Lung (tissue), 12 donors: ENCODE data around the gene PLA2R1. TPM values are rescaled to one million over a fixed set of nuclear protein-coding genes. Genes with fewer than 3 reads are reported as not detected.

Experiments used
- ATAC-seq: fragments of 200-7000 bp; cut with Tn5 transposase; one replicate; pipeline ENCODE4 v1.9.1; 2020; ENCODE audit warnings: moderate number of reproducible peaks; ENCODE audit not compliant: insufficient read depth, low FRiP score
- DNase-seq, 3 donors: peaks; one replicate each; pipeline ENCODE4 v3.0.0-alpha.2; 2013 to 2017
- H3K27ac ChIP-seq, 2 donors: one replicate each; pipeline ENCODE4 v1.5.1; 2013; ENCODE audit warnings: mild to moderate bottlenecking in 2 of 2, moderate library complexity in 2 of 2, control low read depth in 1 of 2, inconsistent platforms in 1 of 2, low read depth in 1 of 2, low read length in 1 of 2
- H3K27me3 ChIP-seq, 3 donors: one replicate each; pipeline ENCODE4 v1.5.1; 2013; ENCODE audit warnings: low read length in 2 of 3; ENCODE audit not compliant: control insufficient read depth in 3 of 3, insufficient read depth in 3 of 3
- H3K36me3 ChIP-seq, 4 donors: one replicate each; pipeline ENCODE4 v1.5.1; 2013; ENCODE audit warnings: low read length in 4 of 4, mild to moderate bottlenecking in 1 of 4, moderate library complexity in 1 of 4; ENCODE audit not compliant: control insufficient read depth in 4 of 4, insufficient read depth in 4 of 4
- H3K4me1 ChIP-seq, 5 donors: one replicate each; pipeline ENCODE4 v1.5.1; 2013; ENCODE audit warnings: low read length in 5 of 5, mild to moderate bottlenecking in 2 of 5, moderate library complexity in 1 of 5; ENCODE audit not compliant: control insufficient read depth in 5 of 5, insufficient read depth in 5 of 5
- H3K4me3 ChIP-seq: one replicate; pipeline ENCODE4 v1.5.1; 2013; ENCODE audit warnings: mild to moderate bottlenecking, control low read depth, moderate library complexity
- H3K9ac ChIP-seq, 2 donors: one replicate each; pipeline ENCODE4 v1.5.1; 2013; ENCODE audit warnings: low read length in 2 of 2, control low read depth in 1 of 2; ENCODE audit not compliant: insufficient read depth in 1 of 2
- H3K9me3 ChIP-seq, 4 donors: one replicate each; pipeline ENCODE4 v1.5.1; 2013; ENCODE audit warnings: low read length in 3 of 4, mild to moderate bottlenecking in 1 of 4, moderate library complexity in 1 of 4; ENCODE audit not compliant: control insufficient read depth in 4 of 4, insufficient read depth in 3 of 4
- CTCF ChIP-seq: IDR thresholded peaks from 2 replicates; pipeline ENCODE4 v1.5.1; 2012; ENCODE audit warnings: mild to moderate bottlenecking; ENCODE audit errors: control extremely low read depth, extremely low read depth
- WGBS, 2 donors: extraction: QIAGEN DNeasy Blood & Tissue Kit; methylation state at CpG; one replicate each; pipeline ENCODE4 v1.1.7; 2013; 5-methylcytosine and 5-hydroxymethylcytosine counted together
- polyA plus RNA-seq, 2 donors: library from polyadenylated mRNA; stranded (reverse); fragments of 200-250 nt; gene quantifications; one replicate each; pipeline ENCODE4 v1.2.1, GENCODE V29; 2013
- total RNA-seq, 2 donors: library from RNA; depleted of rRNA in 1 of 2; stranded (reverse); fragments of >200 nt in 1 of 2; gene quantifications; one replicate each; pipeline ENCODE4 v1.2.1, GENCODE V29; 2014 to 2021
- donor health status: control.
- donor health status: control.
- donor health status: Bipolar disorder and iron deficiency.
- donor health status: healthy.
- donor health status: DM: yes; HTN: yes; CAD: no.

The PLA2R1 gene
- total and polyA plus RNA-seq, 4 donors = 0.79 to 13.5 (median 2.3) TPM

DNA sequence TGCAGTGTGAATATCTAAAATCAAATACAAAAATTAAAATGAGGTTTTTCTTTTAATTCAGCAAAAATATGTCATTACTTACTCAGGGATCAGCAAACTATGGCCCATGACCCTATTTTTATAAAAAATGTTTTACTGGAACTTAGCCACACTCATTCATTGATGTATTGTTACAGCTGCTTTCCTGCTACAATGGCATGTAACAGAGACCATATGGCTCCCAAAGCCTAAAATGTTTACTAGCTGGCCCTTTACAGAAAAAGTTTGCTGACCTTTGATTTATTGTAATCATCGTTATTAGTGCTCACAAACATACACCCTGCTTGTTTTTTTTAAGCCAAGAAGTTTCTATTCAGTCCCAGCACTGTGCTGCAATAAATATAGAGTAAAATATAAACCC is 120.3 kb downstream of the PLA2R1 start:
- DNase-seq = peak in 2 of 3 donors; percentile 89 to 92

GRCh38 chr2:159941729-159942128 is 120.7 kb downstream of the PLA2R1 start:
- no peak overlapping the region for H3K27ac ChIP-seq
- H3K9me3 ChIP-seq = no peaks in the 10 kb centered on the region
- no peaks in the 10 kb centered on the region for H3K27me3 ChIP-seq
- peaks cover 0 to 58% (median 10%) of the 10 kb centered on the region in 5 donors for H3K4me1 ChIP-seq
- no peak for TF ChIP-seq CTCF
- ATAC-seq = no peak
- H3K36me3 ChIP-seq = no peaks in the 10 kb centered on the region
- WGBS, 2 donors = 86 to 90% methylated on average over 5 of the region's 5 CpGs
- no peak overlapping the region for H3K4me3 ChIP-seq
- no peak overlapping the region for H3K9ac ChIP-seq
- DNase-seq = peak in 1 of 3 donors; percentile 50

More for the DNA sequence above, 120.3 kb downstream of the PLA2R1 start:
- H3K4me3 ChIP-seq = no peak overlapping the region
- H3K36me3 ChIP-seq = no peaks in the 10 kb centered on the region
- no peak overlapping the region for H3K27ac ChIP-seq
- no peaks in the 10 kb centered on the region for H3K9me3 ChIP-seq
- H3K9ac ChIP-seq = no peak overlapping the region
- H3K27me3 ChIP-seq = no peaks in the 10 kb centered on the region
- 61 to 79% methylated on average over 1 of the region's 1 CpG for WGBS, 2 donors
- peaks cover 0 to 56% (median 10%) of the 10 kb centered on the region in 5 donors for H3K4me1 ChIP-seq
- ATAC-seq = no peak
- no peak for TF ChIP-seq CTCF

GRCh38 chr2:159939946-159940345 is 122.5 kb downstream of the PLA2R1 start:
- H3K27me3 ChIP-seq = no peaks in the 10 kb centered on the region
- ATAC-seq = no peak
- TF ChIP-seq CTCF = no peak
- H3K36me3 ChIP-seq = no peaks in the 10 kb centered on the region
- H3K4me1 ChIP-seq = peaks cover 0 to 54% (median 10%) of the 10 kb centered on the region in 5 donors
- peaks cover 0 to 2% (median 0%) of the 10 kb centered on the region in 4 donors for H3K9me3 ChIP-seq
- H3K4me3 ChIP-seq = no peak overlapping the region
- peak in 2 of 3 donors; percentile 65 to 81 for DNase-seq
- H3K27ac ChIP-seq = no peak overlapping the region
- no peak overlapping the region for H3K9ac ChIP-seq

DNA sequence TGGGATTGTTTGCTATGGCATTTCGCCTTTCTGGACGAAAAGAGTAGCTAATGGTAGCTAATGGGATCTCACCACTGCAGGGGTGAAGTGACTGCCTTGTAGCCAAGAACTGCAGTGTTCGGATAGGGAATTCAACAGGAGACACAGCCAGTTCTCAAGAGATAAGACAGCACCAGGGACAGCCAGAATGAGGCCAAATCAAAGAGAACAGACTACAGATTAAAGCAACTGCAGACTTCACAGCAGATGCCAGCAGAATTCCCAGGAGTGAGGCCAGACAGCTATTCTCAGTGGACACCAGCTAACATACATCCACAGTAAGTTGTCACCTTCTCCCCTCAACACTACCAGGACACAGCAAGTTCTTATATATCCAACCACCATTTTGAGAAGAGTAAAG is 124.0 kb downstream of the PLA2R1 start:
- Histone ChIP-seq H3K36me3 (no peaks in the 10 kb centered on the region), H3K4me3 (no peak overlapping the region), H3K9ac (no peak overlapping the region), H3K9me3 (peaks cover 0 to 2% (median 0%) of the 10 kb centered on the region in 4 donors), H3K27me3 (no peaks in the 10 kb centered on the region), H3K27ac (peak overlapping the region in 1 of 2 donors; percentile 17), H3K4me1 (peaks cover 0 to 59% (median 10%) of the 10 kb centered on the region in 5 donors)
- TF ChIP-seq CTCF = no peak
- ATAC-seq (no peak), DNase-seq (peak; percentile 40 to 75 (median 68))
- WGBS, 2 donors = 84 to 85% methylated on average over 3 of the region's 3 CpGs
